Panc1 (cell line): Measurements from ENCODE around the gene SLC6A4. TPM values are rescaled to one million over a fixed set of nuclear protein-coding genes. Genes with fewer than 3 reads are reported as not detected.

Source experiments
- ATAC-seq: fragments of 200-7000 bp; cut with Tn5 transposase; 2 replicates; pipeline ENCODE4 v1.9.1; 2020; ENCODE audit warnings: mild to moderate bottlenecking, moderate library complexity
- BruUV-seq: library from RNA; stranded (reverse); fragments of 400-500 nt; replicated peaks from 2 replicates; lab custom pipeline; 2021; lab: Mats Ljungman, UMichigan
- CTCF ChIA-PET: fragments of 300-600 bp; sonication (Branson Sonifier 250); formaldehyde crosslinking; loops from one replicate; lab custom pipeline; 2022; ENCODE audit warnings: antibody characterized with exemption; lab: Charles Lee
- POLR2A ChIA-PET: fragments of 300-600 bp; sonication (Branson Sonifier 250); formaldehyde crosslinking; loops from one replicate; lab custom pipeline; 2022; ENCODE audit warnings: antibody characterized with exemption; lab: Charles Lee
- DNase-seq: peaks from one replicate; pipeline ENCODE4 v3.0.0-alpha.2; 2010; ENCODE audit warnings: low read depth, low spot score
- H3K27ac ChIP-seq: 2 replicates; pipeline ENCODE4 v1.5.1; 2011; ENCODE audit warnings: mild to moderate bottlenecking, low read length, inconsistent platforms
- H3K27me3 ChIP-seq: fragments of 200-500 bp; sonication (Bioruptor generic); 2 replicates; pipeline ENCODE4 v1.6.0; 2014; ENCODE audit warnings: low read length, inconsistent platforms; ENCODE audit not compliant: control insufficient read depth, insufficient read depth
- H3K36me3 ChIP-seq: fragments of 200-500 bp; sonication (Bioruptor generic); 2 replicates; pipeline ENCODE4 v1.5.1; 2014; ENCODE audit warnings: inconsistent platforms, mild to moderate bottlenecking, low read length, moderate library complexity; ENCODE audit not compliant: control insufficient read depth, insufficient read depth
- H3K4me1 ChIP-seq: 2 replicates; pipeline ENCODE4 v1.5.1; 2011; ENCODE audit warnings: inconsistent platforms, mild to moderate bottlenecking, low read length, moderate library complexity; ENCODE audit not compliant: control insufficient read depth, insufficient read depth
- H3K4me3 ChIP-seq, 2 experiments: 2 replicates each; pipeline ENCODE4 v1.5.1; 2011 to 2012; ENCODE audit warnings: low read depth in 2 of 2, low read length in 2 of 2, mild to moderate bottlenecking in 2 of 2, inconsistent platforms in 1 of 2, moderate library complexity in 1 of 2
- H3K9me3 ChIP-seq: fragments of 200-500 bp; sonication (Bioruptor generic); 2 replicates; pipeline ENCODE4 v1.5.1; 2014; ENCODE audit warnings: low read depth, mild to moderate bottlenecking, inconsistent platforms, low read length, moderate library complexity; ENCODE audit not compliant: control insufficient read depth, insufficient read depth
- CTCF ChIP-seq: fragments of 450-650 bp; IDR thresholded peaks from 2 replicates; pipeline ENCODE4 v1.5.1; 2017; ENCODE audit warnings: mild to moderate bottlenecking
- POLR2AphosphoS5 ChIP-seq: IDR thresholded peaks from 2 replicates; pipeline ENCODE4 v1.6.1; 2012; ENCODE audit warnings: mild to moderate bottlenecking, low read depth, low read length, moderate library complexity
- REST ChIP-seq, 2 experiments: IDR thresholded peaks; 2 replicates each; pipeline ENCODE4 v1.6.1; 2011 to 2012; ENCODE audit warnings: low read depth in 2 of 2, control low read depth in 1 of 2, low read length in 1 of 2, mild to moderate bottlenecking in 1 of 2, moderate library complexity in 1 of 2; ENCODE audit not compliant: insufficient read depth in 1 of 2
- SIN3A ChIP-seq: IDR thresholded peaks from 2 replicates; pipeline ENCODE4 v1.6.1; 2012; ENCODE audit warnings: low read depth, mild to moderate bottlenecking, low read length, moderate library complexity, borderline replicate concordance; ENCODE audit not compliant: insufficient read depth
- TCF7L2 ChIP-seq: IDR thresholded peaks from 2 replicates; pipeline ENCODE4 v1.6.1; 2011; ENCODE audit warnings: mild to moderate bottlenecking, low read depth, low read length, inconsistent platforms
- in situ Hi-C: cut with HindIII; loops from 2 replicates; pipeline ENCODE4 v1.10.0; 2016; ENCODE audit warnings: low sequenced_read_pairs, low pct_unique_long_range_greater_than_20kb
- intact Hi-C: fragments of 100-400 bp; cut with micrococcal nuclease; formaldehyde crosslinking; loops from one replicate; pipeline ENCODE4 v1.10.0; 2022; ENCODE audit not compliant: unreplicated experiment
- total RNA-seq: library from RNA; stranded (reverse); gene quantifications from one replicate; pipeline ENCODE4 v1.2.1, GENCODE V29; 2021; ENCODE audit not compliant: unreplicated experiment

Gene SLC6A4
- total RNA-seq, 1 experiment from 2014 or later, result not detected

- in situ Hi-C loops (no loop called here), intact Hi-C loops (no loop called here)
- ChIA-PET CTCF (interaction anchor here (0.6 kb wide), 1 partner anchor 103 kb away, joined by 4 read pairs; no protein-coding TSS in a partner anchor), POLR2A (no interaction called here)
- Histone ChIP-seq H3K4me1 (no peaks in the 10 kb centered on the region), H3K9me3 (no peaks in the 10 kb centered on the region), H3K4me3 (no peak overlapping the region), H3K27ac (no peak overlapping the region), H3K27me3 (no peaks in the 10 kb centered on the region), H3K36me3 (no peaks in the 10 kb centered on the region)
- no peak for DNase-seq
- no peak for ATAC-seq
- TF ChIP-seq TCF7L2 (no peak), POLR2AphosphoS5 (no peak), SIN3A (no peak), REST (IDR thresholded peaks at IDR 0.05; ENCODE audit: insufficient read depth in 1 of 2, low read depth in 2 of 2, low read length in 1 of 2) (no peak), CTCF (no peak)
- BruUV-seq, result no TSS peak
Observed at GRCh38 chr17:30155389-30155788, 80.1 kb downstream of the SLC6A4 start.

GRCh38 chr17:30153463-30153862, 82.0 kb downstream of the SLC6A4 start:
- peaks cover under 1% of the 10 kb centered on the region; the same call in 1 of the 2 replicates for H3K4me1 ChIP-seq
- no TSS peak for BruUV-seq
- H3K9me3 ChIP-seq, result no peaks in the 10 kb centered on the region
- H3K4me3 ChIP-seq, result no peak overlapping the region
- POLR2A ChIA-PET, result interaction anchor here (0.6 kb wide), 1 partner anchor 9 kb away, joined by 21 read pairs; no protein-coding TSS in a partner anchor
- ATAC-seq, result no peak
- TF ChIP-seq POLR2AphosphoS5 (no peak), TCF7L2 (no peak), SIN3A (no peak), REST (IDR thresholded peaks at IDR 0.05; ENCODE audit: insufficient read depth in 1 of 2, low read depth in 2 of 2, low read length in 1 of 2) (no peak), CTCF (no peak)
- in situ Hi-C loops (no loop called here), intact Hi-C loops (no loop called here)
- H3K36me3 ChIP-seq, result no peaks in the 10 kb centered on the region
- no peaks in the 10 kb centered on the region for H3K27me3 ChIP-seq
- CTCF ChIA-PET, result no interaction called here
- DNase-seq, result no peak
- no peak overlapping the region for H3K27ac ChIP-seq
